Testis (tissue), 3 donors: ENCODE data around the gene NGB. TPM values are rescaled to one million over a fixed set of nuclear protein-coding genes. Genes with fewer than 3 reads are reported as not detected.

Source experiments
- DNase-seq: peaks from one replicate; pipeline ENCODE4 v3.0.0-alpha.2; 2019
- H3K27ac ChIP-seq, 2 donors: fragments of 200-600 bp; sonication (generic); one replicate each; pipeline ENCODE4 v1.5.1; 2019
- H3K27me3 ChIP-seq: fragments of 200-600 bp; sonication (generic); one replicate; pipeline ENCODE4 v1.5.1; 2019
- H3K36me3 ChIP-seq: fragments of 200-600 bp; sonication (generic); one replicate; pipeline ENCODE4 v1.5.1; 2017; ENCODE audit warnings: low read depth; ENCODE audit errors: missing control alignments
- H3K4me1 ChIP-seq: fragments of 200-600 bp; sonication (generic); one replicate; pipeline ENCODE4 v1.5.1; 2019
- H3K4me3 ChIP-seq, 2 donors: fragments of 200-600 bp; sonication (generic); one replicate each; pipeline ENCODE4 v1.5.1; 2017 to 2019
- H3K9me3 ChIP-seq: fragments of 200-600 bp; sonication (generic); one replicate; pipeline ENCODE4 v1.5.1; 2017
- CTCF ChIP-seq, 3 experiments: fragments of 450-650 bp in 2 of 3; fragments of 200-600 bp in 1 of 3; sonication (generic) in 1 of 3; IDR thresholded peaks; one replicate each; pipeline ENCODE4 v1.5.1; 2016 to 2019; ENCODE audit warnings: antibody characterized with exemption in 3 of 3, mild to moderate bottlenecking in 2 of 3, moderate library complexity in 1 of 3
- POLR2A ChIP-seq: fragments of 450-650 bp; IDR thresholded peaks from one replicate; pipeline ENCODE4 v1.6.1; 2017; ENCODE audit warnings: antibody characterized with exemption, mild to moderate bottlenecking, moderate library complexity
- WGBS, 2 donors: methylation state at CpG; one replicate each; pipeline ENCODE4 v1.1.5; 2018; 5-methylcytosine and 5-hydroxymethylcytosine counted together
- intact Hi-C: fragments of 100-400 bp; cut with DNase I; formaldehyde crosslinking; loops from one replicate; pipeline ENCODE4 v1.15.1; 2023; ENCODE audit warnings: low total_unique reads
- polyA plus RNA-seq: library from polyadenylated mRNA; stranded (reverse); fragments of 350-450 nt; fragmentation: Illumina TruSeq; extraction: RNeasy Lipid Tissue Mini Kit (QIAGEN cat#74804); gene quantifications from one replicate; pipeline ENCODE4 v1.2.3, GENCODE V29; 2014; ENCODE audit warnings: low read depth, low replicate concordance; ENCODE audit not compliant: insufficient read depth
- total RNA-seq, 2 donors: library from RNA; depleted of rRNA; stranded (reverse); fragments of >200 nt; gene quantifications; one replicate each; pipeline ENCODE4 v1.2.3, GENCODE V29; 2016

NGB gene
- total and polyA plus RNA-seq, 3 donors from 2014 or later, result 0.76 to 1.3 (median 1.1) TPM

- peak; percentile 31 for DNase-seq
- H3K4me1 ChIP-seq, result peaks cover 6% of the 10 kb centered on the region
- intact Hi-C loops, result no loop called here
- H3K36me3 ChIP-seq, result no peaks in the 10 kb centered on the region
- no peaks in the 10 kb centered on the region for H3K27me3 ChIP-seq
- no peaks in the 10 kb centered on the region for H3K9me3 ChIP-seq
- no peak overlapping the region for H3K4me3 ChIP-seq
- no peak overlapping the region for H3K27ac ChIP-seq
- no peak for TF ChIP-seq CTCF (IDR thresholded peaks at IDR 0.05)
- no peak for TF ChIP-seq POLR2A
- 50 to 60% methylated on average over 2 to 4 of the region's 4 CpGs for WGBS, 2 donors
Observed at GRCh38 chr14:77238996-77239395, 32.0 kb downstream of the NGB start.

GRCh38 chr14:77238356-77238755 is 32.6 kb downstream of the NGB start:
- H3K4me1 ChIP-seq, result peaks cover 6% of the 10 kb centered on the region
- intact Hi-C loops, result no loop called here
- no peak overlapping the region for H3K27ac ChIP-seq
- 69 to 76% methylated on average over 3 of the region's 3 CpGs for WGBS, 2 donors
- no peak for DNase-seq
- H3K4me3 ChIP-seq, result no peak overlapping the region
- H3K36me3 ChIP-seq, result no peaks in the 10 kb centered on the region
- no peaks in the 10 kb centered on the region for H3K9me3 ChIP-seq
- no peaks in the 10 kb centered on the region for H3K27me3 ChIP-seq
- no peak for TF ChIP-seq CTCF (IDR thresholded peaks at IDR 0.05)

GRCh38 chr14:77236814-77237213 is 34.2 kb downstream of the NGB start:
- 76 to 86% methylated on average over 6 to 7 of the region's 7 CpGs for WGBS, 2 donors
- intact Hi-C loops, result no loop called here

GRCh38 chr14:77231721-77232120 is 39.3 kb downstream of the NGB start:
- H3K4me1 ChIP-seq, result no peaks in the 10 kb centered on the region
- TF ChIP-seq POLR2A (no peak), CTCF (IDR thresholded peaks at IDR 0.05) (no peak)
- H3K9me3 ChIP-seq, result no peaks in the 10 kb centered on the region
- H3K36me3 ChIP-seq, result no peaks in the 10 kb centered on the region
- H3K27ac ChIP-seq, result no peak overlapping the region
- no peaks in the 10 kb centered on the region for H3K27me3 ChIP-seq
- WGBS, 2 donors, result 56 to 65% methylated on average over 3 of the region's 3 CpGs
- DNase-seq, result no peak
- H3K4me3 ChIP-seq, result no peak overlapping the region
- intact Hi-C loops, result no loop called here

More at GRCh38 chr14:77236814-77237213, 34.2 kb downstream of the NGB start:
- H3K27me3 ChIP-seq, result no peaks in the 10 kb centered on the region
- H3K9me3 ChIP-seq, result no peaks in the 10 kb centered on the region
- peaks cover 6% of the 10 kb centered on the region for H3K4me1 ChIP-seq
- no peaks in the 10 kb centered on the region for H3K36me3 ChIP-seq
- no peak overlapping the region for H3K4me3 ChIP-seq
- TF ChIP-seq CTCF (IDR thresholded peaks at IDR 0.05) (no peak), POLR2A (no peak)
- H3K27ac ChIP-seq, result no peak overlapping the region
- DNase-seq, result no peak

- no peak for DNase-seq
- TF ChIP-seq POLR2A, result no peak
- no peak for TF ChIP-seq CTCF (IDR thresholded peaks at IDR 0.05)
- 93 to 100% methylated on average over 2 of the region's 2 CpGs for WGBS, 2 donors
- no peaks in the 10 kb centered on the region for H3K36me3 ChIP-seq
- H3K27me3 ChIP-seq, result no peaks in the 10 kb centered on the region
- H3K4me3 ChIP-seq, result no peak overlapping the region
- no peak overlapping the region for H3K27ac ChIP-seq
- no peaks in the 10 kb centered on the region for H3K9me3 ChIP-seq
- H3K4me1 ChIP-seq, result no peaks in the 10 kb centered on the region
- intact Hi-C loops, result no loop called here
Observed at GRCh38 chr14:77230914-77231313, 40.1 kb downstream of the NGB start.
